PFSK-1 (cell line): ENCODE data around the gene GAB1.

Source experiments
- POLR2AphosphoS5 ChIP-seq: IDR thresholded peaks from 2 replicates; pipeline ENCODE4 v1.6.1; 2012; ENCODE audit warnings: low read depth, mild to moderate bottlenecking, control low read depth, low read length, moderate library complexity
- TAF1 ChIP-seq: IDR thresholded peaks from 2 replicates; pipeline ENCODE4 v1.6.1; 2012; ENCODE audit warnings: low read length, control low read depth, borderline replicate concordance; ENCODE audit not compliant: insufficient read depth
- TF ChIP-seq, protein P1 (sequence below), 2 experiments: IDR thresholded peaks; 2 replicates each; pipeline versions ENCODE4 v1.6.1 to v1.8.0; 2011 to 2012; ENCODE audit warnings: low read depth in 2 of 2, low read length in 2 of 2, control low read depth in 1 of 2, inconsistent platforms in 1 of 2, mild to moderate bottlenecking in 1 of 2, moderate library complexity in 1 of 2; ENCODE audit not compliant: insufficient read depth in 1 of 2

DNA sequence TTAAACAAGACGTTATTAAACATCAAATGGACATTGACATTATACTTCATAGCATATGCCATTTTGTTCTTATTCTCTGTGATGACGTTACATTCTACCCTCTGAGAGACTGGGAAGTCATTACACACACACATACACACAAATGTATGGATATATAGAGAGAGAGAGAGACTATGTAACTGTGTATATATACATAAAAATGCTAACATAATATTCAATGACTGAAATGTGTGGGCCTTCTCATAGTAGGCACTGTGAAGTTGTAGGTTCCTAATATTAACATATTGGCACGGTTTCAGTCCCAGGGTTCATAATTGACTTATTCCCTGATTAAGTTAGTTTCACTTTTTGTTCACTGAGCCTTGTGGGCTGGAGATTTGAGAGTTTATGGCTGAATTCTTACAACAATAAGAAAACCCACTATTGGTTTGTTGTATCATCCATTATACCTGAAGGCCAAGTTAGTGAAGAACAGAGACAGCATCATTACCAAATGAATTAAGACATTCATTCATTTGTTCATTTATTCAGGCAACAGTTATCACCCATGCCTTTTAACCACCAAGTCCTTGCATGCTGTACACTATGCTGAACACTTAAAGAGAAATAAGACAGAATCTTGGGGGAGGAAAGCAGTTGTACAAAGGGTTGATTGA lies 68.5 kb downstream of the GAB1 start:
- TF ChIP-seq TAF1 (no peak), POLR2AphosphoS5 (no peak)
- TF ChIP-seq, protein P1, sequence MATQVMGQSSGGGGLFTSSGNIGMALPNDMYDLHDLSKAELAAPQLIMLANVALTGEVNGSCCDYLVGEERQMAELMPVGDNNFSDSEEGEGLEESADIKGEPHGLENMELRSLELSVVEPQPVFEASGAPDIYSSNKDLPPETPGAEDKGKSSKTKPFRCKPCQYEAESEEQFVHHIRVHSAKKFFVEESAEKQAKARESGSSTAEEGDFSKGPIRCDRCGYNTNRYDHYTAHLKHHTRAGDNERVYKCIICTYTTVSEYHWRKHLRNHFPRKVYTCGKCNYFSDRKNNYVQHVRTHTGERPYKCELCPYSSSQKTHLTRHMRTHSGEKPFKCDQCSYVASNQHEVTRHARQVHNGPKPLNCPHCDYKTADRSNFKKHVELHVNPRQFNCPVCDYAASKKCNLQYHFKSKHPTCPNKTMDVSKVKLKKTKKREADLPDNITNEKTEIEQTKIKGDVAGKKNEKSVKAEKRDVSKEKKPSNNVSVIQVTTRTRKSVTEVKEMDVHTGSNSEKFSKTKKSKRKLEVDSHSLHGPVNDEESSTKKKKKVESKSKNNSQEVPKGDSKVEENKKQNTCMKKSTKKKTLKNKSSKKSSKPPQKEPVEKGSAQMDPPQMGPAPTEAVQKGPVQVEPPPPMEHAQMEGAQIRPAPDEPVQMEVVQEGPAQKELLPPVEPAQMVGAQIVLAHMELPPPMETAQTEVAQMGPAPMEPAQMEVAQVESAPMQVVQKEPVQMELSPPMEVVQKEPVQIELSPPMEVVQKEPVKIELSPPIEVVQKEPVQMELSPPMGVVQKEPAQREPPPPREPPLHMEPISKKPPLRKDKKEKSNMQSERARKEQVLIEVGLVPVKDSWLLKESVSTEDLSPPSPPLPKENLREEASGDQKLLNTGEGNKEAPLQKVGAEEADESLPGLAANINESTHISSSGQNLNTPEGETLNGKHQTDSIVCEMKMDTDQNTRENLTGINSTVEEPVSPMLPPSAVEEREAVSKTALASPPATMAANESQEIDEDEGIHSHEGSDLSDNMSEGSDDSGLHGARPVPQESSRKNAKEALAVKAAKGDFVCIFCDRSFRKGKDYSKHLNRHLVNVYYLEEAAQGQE (IDR thresholded peaks at IDR 0.05; ENCODE audit: insufficient read depth in 1 of 2, low read depth in 2 of 2, low read length in 2 of 2), result no peak
